GM21786 (cell line): Measurements from ENCODE around the gene TNIP2.

Source experiments
- ATAC-seq: cut with Tn5 transposase; IDR thresholded peaks from one replicate; pipeline ENCODE4 v1.9.1; 2021; ENCODE audit not compliant: unreplicated experiment

Gene TNIP2

GRCh38 chr4:2722033-2722432, 34.1 kb downstream of the TNIP2 start:
- ATAC-seq = no peak

DNA sequence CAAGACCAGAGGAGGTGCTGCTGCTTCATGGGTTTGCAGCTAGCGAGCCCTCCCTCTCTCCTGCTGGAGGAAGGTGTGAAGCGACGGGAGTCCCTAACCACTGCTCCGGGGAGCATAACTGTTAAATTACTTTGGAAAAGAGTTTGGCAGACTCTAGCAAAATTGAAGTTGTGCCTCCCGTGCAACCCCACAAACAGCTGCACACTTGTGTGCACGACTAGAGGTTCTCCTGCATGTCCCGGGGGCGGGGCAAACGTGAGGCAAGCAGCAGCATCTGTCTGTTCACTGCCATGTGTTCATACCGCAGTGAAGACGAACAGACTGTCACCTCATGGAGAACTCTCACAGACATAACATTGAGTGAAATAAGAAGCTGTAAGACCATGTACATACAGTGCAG, 34.5 kb downstream of the TNIP2 start:
- ATAC-seq = no peak

DNA sequence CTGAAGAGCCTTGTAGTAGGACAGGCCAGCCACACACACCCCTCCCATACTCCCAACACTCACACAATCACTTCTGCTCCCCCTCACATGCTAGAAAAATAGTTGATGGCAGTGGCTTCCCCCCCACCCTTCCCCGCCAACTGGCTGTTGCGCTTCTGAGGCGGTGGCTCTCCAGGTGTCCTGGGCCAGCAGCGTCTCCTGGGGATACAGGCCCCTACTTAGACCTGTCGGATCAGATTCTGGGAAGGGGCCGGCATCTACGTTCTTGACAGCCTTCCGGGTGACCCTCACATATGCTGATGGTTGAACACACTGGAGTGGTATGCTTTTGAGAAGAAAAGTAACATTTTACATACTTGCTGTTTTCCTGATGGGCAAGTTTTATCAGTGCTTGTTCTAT, 39.9 kb downstream of the TNIP2 start:
- no peak for ATAC-seq

GRCh38 chr4:2715426-2715825, 40.7 kb downstream of the TNIP2 start:
- no peak for ATAC-seq

DNA sequence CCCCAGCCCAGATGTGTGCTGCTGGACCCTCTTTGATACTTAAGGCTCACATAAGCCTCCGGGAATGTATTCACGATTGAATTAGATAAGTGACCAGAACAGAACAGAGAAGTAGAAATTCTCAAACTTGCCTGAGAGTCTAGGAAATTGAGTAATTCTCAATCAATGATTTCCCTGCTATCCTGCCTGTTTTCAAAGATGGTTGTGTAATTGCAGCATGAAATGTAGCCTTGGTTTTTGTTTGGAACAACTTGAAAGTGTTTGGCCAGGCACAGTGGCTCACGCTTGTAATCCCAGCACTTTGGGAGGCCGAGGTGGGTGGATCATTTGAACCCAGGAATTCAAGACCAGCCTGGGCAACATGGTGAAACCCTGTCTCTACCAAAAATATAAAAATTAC, 41.2 kb downstream of the TNIP2 start:
- ATAC-seq = no peak

- ATAC-seq = no peak
Measured at GRCh38 chr4:2714061-2714770, 41.9 kb downstream of the TNIP2 start.

DNA sequence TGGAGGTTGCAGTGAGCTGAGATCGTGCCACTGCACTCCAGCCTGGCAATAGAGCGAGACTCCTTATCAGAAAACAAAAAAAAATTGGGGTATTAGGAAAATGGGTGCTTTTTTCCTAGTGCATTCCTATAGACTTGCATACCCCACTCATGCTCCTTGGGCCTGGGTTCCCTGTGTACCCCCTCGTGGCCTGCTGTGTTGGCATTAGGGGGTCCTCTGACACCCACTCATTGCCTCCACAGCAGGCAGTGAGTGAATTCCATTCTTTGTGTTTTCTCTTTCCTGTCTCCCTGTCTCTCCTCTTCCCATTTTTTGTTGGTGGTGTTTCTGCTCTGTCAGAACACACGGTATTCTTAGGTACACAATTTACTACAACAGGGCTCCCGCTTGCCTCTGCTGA, 42.8 kb downstream of the TNIP2 start:
- no peak for ATAC-seq

- no peak for ATAC-seq
Measured at GRCh38 chr4:2712261-2712842, 43.8 kb downstream of the TNIP2 start.

DNA sequence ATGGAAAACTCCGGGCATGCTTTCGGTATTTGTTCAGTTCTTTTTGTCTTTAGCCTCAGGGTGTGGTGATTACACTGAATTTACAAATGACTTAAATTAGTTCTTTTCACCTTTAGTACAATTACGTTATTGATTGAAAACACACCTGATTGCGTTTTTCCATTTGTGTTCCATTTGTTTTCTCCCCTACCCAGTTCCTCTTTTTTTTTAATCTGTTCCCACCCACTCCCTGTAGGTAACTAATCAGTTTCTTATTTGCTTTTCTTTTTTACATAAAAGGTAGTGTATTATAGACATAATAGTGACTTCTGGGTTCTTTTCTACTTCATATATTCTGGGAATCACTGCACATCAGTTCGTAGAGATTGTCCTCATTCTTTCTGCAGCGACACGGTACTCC, 53.4 kb downstream of the TNIP2 start:
- no peak for ATAC-seq

- no peak for ATAC-seq
Measured at GRCh38 chr4:2702361-2702760, 53.8 kb downstream of the TNIP2 start.

GRCh38 chr4:2700031-2700430, 56.1 kb downstream of the TNIP2 start:
- no peak for ATAC-seq

DNA sequence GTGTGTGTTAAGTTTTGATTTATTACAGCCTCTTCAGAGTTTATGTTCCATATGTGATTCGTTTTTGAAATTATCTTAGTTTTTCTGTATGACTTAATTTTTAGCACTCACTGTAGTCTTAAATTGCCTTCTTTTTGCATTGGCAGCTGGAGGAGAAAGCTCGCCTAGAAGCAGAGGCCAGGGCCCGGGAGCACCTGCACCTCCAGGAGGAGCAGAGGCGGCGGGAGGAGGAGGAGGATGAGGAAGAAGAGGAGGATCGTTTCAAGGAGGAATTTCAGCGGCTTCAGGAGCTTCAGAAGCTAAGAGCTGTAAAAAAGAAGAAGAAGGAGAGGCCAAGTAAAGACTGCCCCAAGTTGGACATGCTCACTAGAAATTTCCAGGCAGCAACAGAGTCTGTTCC, 56.6 kb downstream of the TNIP2 start:
- ATAC-seq = no peak

GRCh38 chr4:2698951-2699505, 57.1 kb downstream of the TNIP2 start:
- no peak for ATAC-seq

- no peak for ATAC-seq
Measured at GRCh38 chr4:2698504-2698903, 57.6 kb downstream of the TNIP2 start.

GRCh38 chr4:2697995-2698414, 58.1 kb downstream of the TNIP2 start:
- no peak for ATAC-seq

- peak; percentile 96 for ATAC-seq
Measured at GRCh38 chr4:2696423-2696822, 59.7 kb downstream of the TNIP2 start.

- ATAC-seq = no peak
Measured at GRCh38 chr4:2695346-2696060, 60.6 kb downstream of the TNIP2 start.

DNA sequence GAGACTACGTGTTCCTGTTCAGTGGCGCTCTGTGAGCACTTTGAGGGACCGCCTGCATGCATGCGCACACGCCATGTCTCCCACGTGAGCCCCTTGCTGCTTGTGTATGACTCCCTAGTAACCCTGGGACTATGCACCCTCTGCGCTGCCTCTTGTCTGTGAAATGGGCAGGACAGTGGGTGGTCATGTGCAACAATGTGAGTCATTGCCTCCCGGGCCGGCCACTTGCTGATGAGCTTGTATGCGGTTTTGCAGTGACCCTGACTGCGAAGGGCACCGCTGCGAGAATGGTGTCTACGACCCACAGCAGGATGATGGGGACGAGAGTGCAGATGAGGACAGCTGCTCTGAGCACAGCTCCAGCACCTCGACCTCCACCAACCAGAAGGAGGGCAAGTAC, 61.4 kb downstream of the TNIP2 start:
- ATAC-seq = no peak

DNA sequence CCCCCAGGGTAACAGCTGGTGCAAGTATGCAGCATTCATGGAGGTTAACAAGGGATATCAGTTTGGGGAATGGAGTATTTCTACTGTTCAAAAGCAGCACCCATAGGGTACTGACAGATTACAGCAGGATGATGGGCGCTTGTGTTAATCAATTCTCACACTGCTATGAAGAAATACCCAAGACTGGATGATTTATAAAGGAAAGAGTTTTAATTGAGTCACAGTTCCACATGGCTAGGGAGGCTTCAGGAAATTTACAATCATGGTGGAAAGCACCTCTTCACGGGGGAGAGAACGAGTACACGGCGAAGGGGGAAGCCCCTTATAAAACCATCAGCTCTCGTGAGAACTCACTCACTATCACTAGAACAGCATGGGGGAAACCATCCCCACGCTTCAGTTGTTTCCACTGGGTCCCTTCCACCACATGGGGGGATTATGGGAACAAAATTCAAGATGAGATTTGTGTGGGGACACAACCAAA, 64.1 kb downstream of the TNIP2 start:
- no peak for ATAC-seq
